ENCODE results near the gene STAP2. TPM values are rescaled to one million over a fixed set of nuclear protein-coding genes. Genes with fewer than 3 reads are reported as not detected.
"Not testable (repeated sequence)": the region's sequence is repeated elsewhere in the genome, so short reads cannot be mapped to it uniquely, and the experiment has no call there.

Gene STAP2
- total RNA-seq, 1 experiment from 2014 or later = 20.3 TPM

GRCh38 chr19:4278419-4279266 is 60.0 kb downstream of the STAP2 start, which contains the start of gene SHD:
SHD (plus strand) TSS chr19:4279266; CDS start chr19:4280064, 798 bp downstream.
- BruUV-seq (replicated peaks) = no TSS peak
- Mint-ChIP-seq H3K9me3 (ENCODE audit: unreplicated experiment) (no peaks in the 10 kb centered on the region), H3K36me3 (ENCODE audit: insufficient read depth, unreplicated experiment) (no peaks in the 10 kb centered on the region), H3K4me3 (ENCODE audit: unreplicated experiment) (no peak within 1 kb of the TSS), H3K27ac (ENCODE audit: low read depth, unreplicated experiment) (no peak within 1 kb of the TSS), H3K27me3 (ENCODE audit: insufficient read depth, unreplicated experiment) (peaks cover 17% of the 10 kb centered on the region), H3K4me1 (ENCODE audit: insufficient read depth, unreplicated experiment) (no peaks in the 10 kb centered on the region)
- DNase-seq (ENCODE audit: unreplicated experiment) = no peak
- intact Hi-C loops (cut with micrococcal nuclease) = no loop called here
- TF ChIP-seq, protein P1, sequence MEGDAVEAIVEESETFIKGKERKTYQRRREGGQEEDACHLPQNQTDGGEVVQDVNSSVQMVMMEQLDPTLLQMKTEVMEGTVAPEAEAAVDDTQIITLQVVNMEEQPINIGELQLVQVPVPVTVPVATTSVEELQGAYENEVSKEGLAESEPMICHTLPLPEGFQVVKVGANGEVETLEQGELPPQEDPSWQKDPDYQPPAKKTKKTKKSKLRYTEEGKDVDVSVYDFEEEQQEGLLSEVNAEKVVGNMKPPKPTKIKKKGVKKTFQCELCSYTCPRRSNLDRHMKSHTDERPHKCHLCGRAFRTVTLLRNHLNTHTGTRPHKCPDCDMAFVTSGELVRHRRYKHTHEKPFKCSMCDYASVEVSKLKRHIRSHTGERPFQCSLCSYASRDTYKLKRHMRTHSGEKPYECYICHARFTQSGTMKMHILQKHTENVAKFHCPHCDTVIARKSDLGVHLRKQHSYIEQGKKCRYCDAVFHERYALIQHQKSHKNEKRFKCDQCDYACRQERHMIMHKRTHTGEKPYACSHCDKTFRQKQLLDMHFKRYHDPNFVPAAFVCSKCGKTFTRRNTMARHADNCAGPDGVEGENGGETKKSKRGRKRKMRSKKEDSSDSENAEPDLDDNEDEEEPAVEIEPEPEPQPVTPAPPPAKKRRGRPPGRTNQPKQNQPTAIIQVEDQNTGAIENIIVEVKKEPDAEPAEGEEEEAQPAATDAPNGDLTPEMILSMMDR (IDR thresholded peaks at IDR 0.05; ENCODE audit: unreplicated experiment) = no peak
- ChIA-PET POLR2A (interaction anchor here (0.5 kb wide), 1 partner anchor 43 kb away, joined by 4 read pairs; no protein-coding TSS in a partner anchor), CTCF (interaction anchor here (0.7 kb wide), 1 partner anchor 61 kb away, joined by 3 read pairs; no protein-coding TSS in a partner anchor)

DNA sequence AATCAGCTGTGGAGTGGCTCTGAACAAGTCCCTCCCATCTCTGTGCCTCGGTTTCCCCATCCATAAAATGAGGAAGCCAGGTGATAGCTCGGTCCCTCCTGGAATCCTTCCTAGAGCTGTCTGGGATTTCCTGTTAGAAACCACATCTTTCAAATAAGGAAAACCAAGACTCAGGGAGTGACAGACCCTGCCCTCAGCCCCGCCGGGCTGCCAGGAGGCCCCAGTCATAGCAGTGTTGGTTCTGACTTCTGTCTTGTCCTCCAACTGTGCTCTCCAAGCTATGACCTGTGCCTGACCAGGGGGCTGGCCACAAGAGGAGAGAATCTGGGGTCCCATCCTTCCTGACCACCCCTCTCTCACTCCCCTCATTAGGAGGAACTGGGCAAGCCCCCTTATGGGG is 60.6 kb downstream of the STAP2 start:
- no peaks in the 10 kb centered on the region for H3K9me3 Mint-ChIP-seq (ENCODE audit: unreplicated experiment)
- no peak for DNase-seq (ENCODE audit: unreplicated experiment)
- H3K36me3 Mint-ChIP-seq (ENCODE audit: insufficient read depth, unreplicated experiment) = no peaks in the 10 kb centered on the region
- ChIA-PET POLR2A (interaction anchor here (0.5 kb wide), 1 partner anchor 44 kb away, joined by 4 read pairs; no protein-coding TSS in a partner anchor), CTCF (interaction anchor here (1.2 kb wide), 2 partner anchors 11 to 60 kb away, joined by 3 to 4 read pairs; partner anchors contain the start of gene STAP2)
- TF ChIP-seq, protein P1 (IDR thresholded peaks at IDR 0.05; ENCODE audit: unreplicated experiment) = no peak
- H3K27ac Mint-ChIP-seq (ENCODE audit: low read depth, unreplicated experiment) = no peak overlapping the region
- H3K27me3 Mint-ChIP-seq (ENCODE audit: insufficient read depth, unreplicated experiment) = peaks cover 17% of the 10 kb centered on the region
- no TSS peak for BruUV-seq (replicated peaks)
- intact Hi-C loops (cut with micrococcal nuclease) = no loop called here
- no peaks in the 10 kb centered on the region for H3K4me1 Mint-ChIP-seq (ENCODE audit: insufficient read depth, unreplicated experiment)
- no peak overlapping the region for H3K4me3 Mint-ChIP-seq (ENCODE audit: unreplicated experiment)

DNA sequence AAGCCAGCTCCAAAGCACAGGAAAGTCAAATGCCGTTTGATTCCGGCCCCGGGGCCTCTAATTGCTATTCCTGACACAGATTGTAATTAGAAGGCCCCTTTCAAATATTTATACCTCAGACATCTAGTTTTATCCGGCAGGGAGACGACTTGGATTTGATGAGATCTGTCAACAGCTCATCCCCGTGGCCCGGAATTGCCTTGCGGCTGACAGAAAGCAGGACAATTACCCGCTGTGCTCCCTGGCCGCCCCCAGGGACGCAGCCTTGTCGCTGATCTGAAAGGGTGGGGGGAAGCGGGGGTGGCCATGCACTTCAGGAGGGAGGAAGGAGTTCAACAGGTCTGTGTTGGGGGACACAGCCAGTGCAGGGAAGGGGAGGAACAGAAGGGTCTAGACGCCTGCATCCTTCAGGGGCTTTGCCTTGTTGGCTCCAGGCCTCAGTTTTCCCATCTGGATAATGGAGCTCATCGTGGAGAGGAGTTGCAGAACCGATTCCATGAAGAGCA is 61.4 kb downstream of the STAP2 start:
- Mint-ChIP-seq H3K27ac (ENCODE audit: low read depth, unreplicated experiment) (no peak overlapping the region), H3K27me3 (ENCODE audit: insufficient read depth, unreplicated experiment) (peaks cover 17% of the 10 kb centered on the region), H3K36me3 (ENCODE audit: insufficient read depth, unreplicated experiment) (no peaks in the 10 kb centered on the region), H3K9me3 (ENCODE audit: unreplicated experiment) (no peaks in the 10 kb centered on the region), H3K4me3 (ENCODE audit: unreplicated experiment) (no peak overlapping the region), H3K4me1 (ENCODE audit: insufficient read depth, unreplicated experiment) (no peaks in the 10 kb centered on the region)
- CTCF ChIA-PET = interaction anchor here (1.2 to 1.4 kb wide), 3 partner anchors 10 to 61 kb away, joined by 3 to 7 read pairs (median 4); partner anchors contain the start of gene STAP2
- no peak for DNase-seq (ENCODE audit: unreplicated experiment)
- intact Hi-C loops (cut with micrococcal nuclease) = no loop called here
- BruUV-seq (replicated peaks) = no TSS peak
- POLR2A ChIA-PET = interaction anchor here (0.7 kb wide), 1 partner anchor 127 kb away, joined by 3 read pairs; no protein-coding TSS in a partner anchor
- TF ChIP-seq, protein P1 (IDR thresholded peaks at IDR 0.05; ENCODE audit: unreplicated experiment) = no peak

GRCh38 chr19:4274321-4274686 is 64.3 kb downstream of the STAP2 start:
- H3K27ac Mint-ChIP-seq (ENCODE audit: low read depth, unreplicated experiment); H3K9me3 Mint-ChIP-seq (ENCODE audit: unreplicated experiment); intact Hi-C loops (cut with micrococcal nuclease); H3K27me3 Mint-ChIP-seq (ENCODE audit: insufficient read depth, unreplicated experiment); DNase-seq (ENCODE audit: unreplicated experiment); H3K4me1 Mint-ChIP-seq (ENCODE audit: insufficient read depth, unreplicated experiment); BruUV-seq (replicated peaks); H3K4me3 Mint-ChIP-seq (ENCODE audit: unreplicated experiment): not testable (repeated sequence)
- ChIA-PET POLR2A (interaction anchor here (0.9 kb wide), 1 partner anchor 127 kb away, joined by 3 read pairs; no protein-coding TSS in a partner anchor), CTCF (interaction anchor here (0.6 to 0.8 kb wide), 3 partner anchors 14 to 133 kb away, joined by 3 to 4 read pairs (median 3); no protein-coding TSS in a partner anchor)
- H3K36me3 Mint-ChIP-seq (ENCODE audit: insufficient read depth, unreplicated experiment) = peaks cover 11% of the 10 kb centered on the region

Other genes starting within 250 kb of the STAP2 start
- gene MAP2K2, start 214.7 kb downstream of the STAP2 start, total RNA-seq (2022) = 171 and 230 TPM in 2 replicates
- not detected in 2 replicates for gene CREB3L3, start 185.2 kb downstream of the STAP2 start, total RNA-seq (2022)
- 33.2 and 43.9 TPM in 2 replicates for gene SIRT6, start 156.3 kb downstream of the STAP2 start, total RNA-seq (2022)
- gene ANKRD24, start 156.1 kb downstream of the STAP2 start, total RNA-seq (2022) = 1.2 and 2.9 TPM in 2 replicates
- 0.35 and 1.0 TPM in 2 replicates for gene EBI3, start 109.3 kb downstream of the STAP2 start, total RNA-seq (2022)
- 28.1 and 30.1 TPM in 2 replicates for gene YJU2, start 91.7 kb downstream of the STAP2 start, total RNA-seq (2022)
- not detected in 2 replicates for gene SHD, start 59.6 kb downstream of the STAP2 start, total RNA-seq (2022)
- not detected in 2 replicates for gene TMIGD2, start 36.4 kb downstream of the STAP2 start, total RNA-seq (2022)
- gene FSD1, start 34.2 kb downstream of the STAP2 start, total RNA-seq (2022) = not detected in 2 replicates
- gene MPND, start 4.7 kb upstream of the STAP2 start, total RNA-seq (2022) = 2.4 and 7.2 TPM in 2 replicates
- 94.4 and 106 TPM in 2 replicates for gene SH3GL1, start 61.7 kb upstream of the STAP2 start, total RNA-seq (2022)
- 15.3 and 16.7 TPM in 2 replicates for gene CHAF1A, start 63.8 kb upstream of the STAP2 start, total RNA-seq (2022)
- 94.8 and 110 TPM in 2 replicates for gene UBXN6, start 119.0 kb upstream of the STAP2 start, total RNA-seq (2022)
- gene HDGFL2, start 133.5 kb upstream of the STAP2 start, total RNA-seq (2022) = 46.3 and 53.8 TPM in 2 replicates
- gene PLIN4, start 179.7 kb upstream of the STAP2 start, total RNA-seq (2022) = 1.4 and 1.8 TPM in 2 replicates
- not detected in 2 replicates for gene PLIN5, start 196.4 kb upstream of the STAP2 start, total RNA-seq (2022)
- gene LRG1, start 201.2 kb upstream of the STAP2 start, total RNA-seq (2022) = 0.33 and 0.56 TPM in 2 replicates
- gene SEMA6B, start 220.9 kb upstream of the STAP2 start, total RNA-seq (2022) = 0.20 and 0.54 TPM in 2 replicates